HepG2 (cell line): ENCODE measurements around the gene TCAP. TPM values are rescaled to one million over a fixed set of nuclear protein-coding genes. Genes with fewer than 3 reads are reported as not detected.

ENCODE experiments used
- BHLHE40 ChIP-seq: IDR thresholded peaks from 2 replicates; pipeline ENCODE4 v1.6.1; 2011; ENCODE audit warnings: low read length, improper control_type of control experiment
- BRD4 ChIP-seq: sonication (generic); formaldehyde crosslinking; IDR thresholded peaks from 2 replicates; pipeline ENCODE4 v1.4.0; 2020; ENCODE audit warnings: missing genetic modification reagents
- NFE2L2 ChIP-seq: fragments of 150-350 bp; IDR thresholded peaks from 2 replicates; pipeline ENCODE4 v1.6.1; 2014; ENCODE audit warnings: low read length
- PHB2 ChIP-seq: fragments of 450-650 bp; IDR thresholded peaks from 2 replicates; pipeline ENCODE4 v1.6.1; 2018; ENCODE audit not compliant: partially characterized antibody
- RAD21 ChIP-seq: fragments of 450-650 bp; formaldehyde crosslinking; IDR thresholded peaks from 2 replicates; pipeline ENCODE4 v1.5.0; 2020; ENCODE audit warnings: mild to moderate bottlenecking
- RXRB ChIP-seq: IDR thresholded peaks from 2 replicates; pipeline ENCODE4 v1.6.1; 2016; ENCODE audit warnings: borderline replicate concordance, missing genetic modification reagents, missing compliant biosample characterization
- SMARCE1 ChIP-seq: fragments of 450-650 bp; IDR thresholded peaks from 2 replicates; pipeline ENCODE4 v1.6.1; 2017; ENCODE audit warnings: borderline replicate concordance
- YEATS4 ChIP-seq: sonication (generic); formaldehyde crosslinking; IDR thresholded peaks from 2 replicates; pipeline ENCODE4 v1.4.0; 2020; ENCODE audit warnings: missing genetic modification reagents, borderline replicate concordance
- ZNF484 ChIP-seq: sonication (generic); formaldehyde crosslinking; IDR thresholded peaks from 2 replicates; pipeline ENCODE4 v1.5.1; 2020; ENCODE audit warnings: mild to moderate bottlenecking, low read depth, missing genetic modification reagents, borderline replicate concordance
- ZNF549 ChIP-seq: sonication (generic); formaldehyde crosslinking; IDR thresholded peaks from 2 replicates; pipeline ENCODE4 v1.5.0; 2020; ENCODE audit warnings: missing genetic modification reagents
- ZNF768 ChIP-seq: sonication (generic); formaldehyde crosslinking; IDR thresholded peaks from 2 replicates; pipeline ENCODE4 v1.4.0; 2020; ENCODE audit warnings: missing genetic modification reagents
- ZNF772 ChIP-seq: sonication (generic); formaldehyde crosslinking; IDR thresholded peaks from 2 replicates; pipeline ENCODE4 v1.5.0; 2020; ENCODE audit warnings: mild to moderate bottlenecking, missing genetic modification reagents
- polyA plus RNA-seq, 8 experiments: library from polyadenylated mRNA; depleted of rRNA in 3 of 8; stranded (reverse) in 7 of 8; unstranded in 1 of 8; fragments of >200 nt; fragmentation: Illumina TruSeq in 4 of 8; extraction: Trizol in 4 of 8; gene quantifications; 2 replicates each; pipeline versions ENCODE4 v1.2.1 to v1.2.3, GENCODE V29; 2011 to 2016; ENCODE audit warnings: low read depth in 4 of 8, missing spikeins in 1 of 8, mixed read lengths in 1 of 8; ENCODE audit not compliant: insufficient read depth in 1 of 8
- total RNA-seq, 5 experiments: library from RNA; depleted of rRNA; stranded (reverse); fragments of >200 nt; fragmentation: Illumina TruSeq; extraction: Trizol; gene quantifications; 2 replicates each; pipeline ENCODE4 v1.2.3, GENCODE V29; 2016; ENCODE audit warnings: low read depth in 1 of 5
- TF ChIP-seq, protein P1 (sequence below): IDR thresholded peaks from 2 replicates; pipeline ENCODE4 v1.6.1; 2012; ENCODE audit warnings: low read length, improper control_type of control experiment
- TF ChIP-seq, protein P2 (sequence below): sonication (generic); formaldehyde crosslinking; IDR thresholded peaks from 2 replicates; pipeline ENCODE4 v1.9.0; 2021; ENCODE audit warnings: missing genetic modification reagents, borderline replicate concordance
- TF ChIP-seq, protein P3 (sequence below): sonication (generic); formaldehyde crosslinking; IDR thresholded peaks from 2 replicates; pipeline ENCODE4 v1.4.0; 2020; ENCODE audit warnings: missing genetic modification reagents
- TF ChIP-seq, protein P4 (sequence below): sonication (generic); formaldehyde crosslinking; IDR thresholded peaks from 2 replicates; pipeline ENCODE4 v1.8.1; 2023; ENCODE audit warnings: mild to moderate bottlenecking, missing genetic modification reagents
- TF ChIP-seq, protein P5 (sequence below): sonication (generic); formaldehyde crosslinking; IDR thresholded peaks from 2 replicates; pipeline ENCODE4 v1.4.0; 2020; ENCODE audit warnings: missing genetic modification reagents
- TF ChIP-seq, protein P6 (sequence below): IDR thresholded peaks from 2 replicates; pipeline ENCODE4 v1.6.1; 2016

Gene TCAP
- total and polyA plus RNA-seq, 2 of the 13 experiments (the other 11 are each of a cell fraction or from before 2014, with no cell fraction given): 0.24 to 0.65 TPM

DNA sequence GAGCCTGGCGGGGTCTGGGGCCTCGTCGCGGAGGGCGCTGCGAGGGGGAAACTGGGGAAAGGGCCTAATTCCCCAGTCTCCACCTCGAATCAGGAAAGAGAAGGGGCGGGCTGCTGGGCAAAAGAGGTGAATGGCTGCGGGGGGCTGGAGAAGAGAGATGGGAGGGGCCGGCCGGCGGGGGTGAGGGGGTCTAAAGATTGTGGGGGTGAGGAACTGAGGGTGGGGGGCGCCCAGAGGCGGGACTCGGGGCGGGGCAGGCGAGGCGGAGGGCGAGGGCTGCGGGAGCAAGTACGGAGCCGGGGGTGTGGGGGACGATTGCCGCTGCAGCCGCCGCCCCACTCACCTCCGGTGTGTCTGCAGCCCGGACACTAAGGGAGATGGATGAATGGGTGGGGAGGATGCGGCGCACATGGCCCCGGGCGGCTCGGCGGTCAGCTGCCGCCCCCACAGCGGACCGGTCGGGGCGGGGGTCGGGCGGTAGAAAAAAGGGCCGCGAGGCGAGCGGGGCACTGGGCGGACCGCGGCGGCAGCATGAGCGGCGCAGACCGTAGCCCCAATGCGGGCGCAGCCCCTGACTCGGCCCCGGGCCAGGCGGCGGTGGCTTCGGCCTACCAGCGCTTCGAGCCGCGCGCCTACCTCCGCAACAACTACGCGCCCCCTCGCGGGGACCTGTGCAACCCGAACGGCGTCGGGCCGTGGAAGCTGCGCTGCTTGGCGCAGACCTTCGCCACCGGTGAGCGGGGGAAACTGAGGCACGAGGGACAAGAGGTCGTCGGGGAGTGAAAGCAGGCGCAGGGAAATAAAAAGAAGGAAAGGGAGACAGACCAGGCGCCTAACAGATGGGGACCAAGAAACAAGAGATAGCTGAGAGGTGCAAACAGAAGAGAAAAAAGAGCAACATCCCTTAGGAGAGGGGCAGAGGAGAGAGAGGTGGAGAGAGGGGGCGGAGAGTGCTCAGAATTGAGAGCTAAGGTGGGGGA, 3.1 kb downstream of the TCAP start, which contains the start of gene PNMT (continued):
- TF ChIP-seq, protein P1, sequence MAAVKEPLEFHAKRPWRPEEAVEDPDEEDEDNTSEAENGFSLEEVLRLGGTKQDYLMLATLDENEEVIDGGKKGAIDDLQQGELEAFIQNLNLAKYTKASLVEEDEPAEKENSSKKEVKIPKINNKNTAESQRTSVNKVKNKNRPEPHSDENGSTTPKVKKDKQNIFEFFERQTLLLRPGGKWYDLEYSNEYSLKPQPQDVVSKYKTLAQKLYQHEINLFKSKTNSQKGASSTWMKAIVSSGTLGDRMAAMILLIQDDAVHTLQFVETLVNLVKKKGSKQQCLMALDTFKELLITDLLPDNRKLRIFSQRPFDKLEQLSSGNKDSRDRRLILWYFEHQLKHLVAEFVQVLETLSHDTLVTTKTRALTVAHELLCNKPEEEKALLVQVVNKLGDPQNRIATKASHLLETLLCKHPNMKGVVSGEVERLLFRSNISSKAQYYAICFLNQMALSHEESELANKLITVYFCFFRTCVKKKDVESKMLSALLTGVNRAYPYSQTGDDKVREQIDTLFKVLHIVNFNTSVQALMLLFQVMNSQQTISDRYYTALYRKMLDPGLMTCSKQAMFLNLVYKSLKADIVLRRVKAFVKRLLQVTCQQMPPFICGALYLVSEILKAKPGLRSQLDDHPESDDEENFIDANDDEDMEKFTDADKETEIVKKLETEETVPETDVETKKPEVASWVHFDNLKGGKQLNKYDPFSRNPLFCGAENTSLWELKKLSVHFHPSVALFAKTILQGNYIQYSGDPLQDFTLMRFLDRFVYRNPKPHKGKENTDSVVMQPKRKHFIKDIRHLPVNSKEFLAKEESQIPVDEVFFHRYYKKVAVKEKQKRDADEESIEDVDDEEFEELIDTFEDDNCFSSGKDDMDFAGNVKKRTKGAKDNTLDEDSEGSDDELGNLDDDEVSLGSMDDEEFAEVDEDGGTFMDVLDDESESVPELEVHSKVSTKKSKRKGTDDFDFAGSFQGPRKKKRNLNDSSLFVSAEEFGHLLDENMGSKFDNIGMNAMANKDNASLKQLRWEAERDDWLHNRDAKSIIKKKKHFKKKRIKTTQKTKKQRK: no peak
- no peak for TF ChIP-seq NFE2L2
- TF ChIP-seq, protein P2, sequence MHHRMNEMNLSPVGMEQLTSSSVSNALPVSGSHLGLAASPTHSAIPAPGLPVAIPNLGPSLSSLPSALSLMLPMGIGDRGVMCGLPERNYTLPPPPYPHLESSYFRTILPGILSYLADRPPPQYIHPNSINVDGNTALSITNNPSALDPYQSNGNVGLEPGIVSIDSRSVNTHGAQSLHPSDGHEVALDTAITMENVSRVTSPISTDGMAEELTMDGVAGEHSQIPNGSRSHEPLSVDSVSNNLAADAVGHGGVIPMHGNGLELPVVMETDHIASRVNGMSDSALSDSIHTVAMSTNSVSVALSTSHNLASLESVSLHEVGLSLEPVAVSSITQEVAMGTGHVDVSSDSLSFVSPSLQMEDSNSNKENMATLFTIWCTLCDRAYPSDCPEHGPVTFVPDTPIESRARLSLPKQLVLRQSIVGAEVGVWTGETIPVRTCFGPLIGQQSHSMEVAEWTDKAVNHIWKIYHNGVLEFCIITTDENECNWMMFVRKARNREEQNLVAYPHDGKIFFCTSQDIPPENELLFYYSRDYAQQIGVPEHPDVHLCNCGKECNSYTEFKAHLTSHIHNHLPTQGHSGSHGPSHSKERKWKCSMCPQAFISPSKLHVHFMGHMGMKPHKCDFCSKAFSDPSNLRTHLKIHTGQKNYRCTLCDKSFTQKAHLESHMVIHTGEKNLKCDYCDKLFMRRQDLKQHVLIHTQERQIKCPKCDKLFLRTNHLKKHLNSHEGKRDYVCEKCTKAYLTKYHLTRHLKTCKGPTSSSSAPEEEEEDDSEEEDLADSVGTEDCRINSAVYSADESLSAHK (CRISPR knock-in tag): no peak
- no peak for TF ChIP-seq BHLHE40
- TF ChIP-seq RAD21: peak; percentile 85
- TF ChIP-seq BRD4 (CRISPR knock-in tag): no peak
- TF ChIP-seq, protein P3, sequence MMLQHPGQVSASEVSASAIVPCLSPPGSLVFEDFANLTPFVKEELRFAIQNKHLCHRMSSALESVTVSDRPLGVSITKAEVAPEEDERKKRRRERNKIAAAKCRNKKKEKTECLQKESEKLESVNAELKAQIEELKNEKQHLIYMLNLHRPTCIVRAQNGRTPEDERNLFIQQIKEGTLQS (CRISPR knock-in tag): 0 out of 2 replicates have a peak, but pooled peaks have one; percentile 19
- TF ChIP-seq YEATS4 (CRISPR knock-in tag): peak; percentile 77
- TF ChIP-seq PHB2: no peak
- TF ChIP-seq SMARCE1: no peak
- TF ChIP-seq, protein P4, sequence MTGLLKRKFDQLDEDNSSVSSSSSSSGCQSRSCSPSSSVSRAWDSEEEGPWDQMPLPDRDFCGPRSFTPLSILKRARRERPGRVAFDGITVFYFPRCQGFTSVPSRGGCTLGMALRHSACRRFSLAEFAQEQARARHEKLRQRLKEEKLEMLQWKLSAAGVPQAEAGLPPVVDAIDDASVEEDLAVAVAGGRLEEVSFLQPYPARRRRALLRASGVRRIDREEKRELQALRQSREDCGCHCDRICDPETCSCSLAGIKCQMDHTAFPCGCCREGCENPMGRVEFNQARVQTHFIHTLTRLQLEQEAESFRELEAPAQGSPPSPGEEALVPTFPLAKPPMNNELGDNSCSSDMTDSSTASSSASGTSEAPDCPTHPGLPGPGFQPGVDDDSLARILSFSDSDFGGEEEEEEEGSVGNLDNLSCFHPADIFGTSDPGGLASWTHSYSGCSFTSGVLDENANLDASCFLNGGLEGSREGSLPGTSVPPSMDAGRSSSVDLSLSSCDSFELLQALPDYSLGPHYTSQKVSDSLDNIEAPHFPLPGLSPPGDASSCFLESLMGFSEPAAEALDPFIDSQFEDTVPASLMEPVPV (CRISPR knock-in tag): no peak; the same call in 1 of the 2 replicates
- TF ChIP-seq ZNF772: peak; percentile 65; the same call in 1 of the 2 replicates
- TF ChIP-seq, protein P5, sequence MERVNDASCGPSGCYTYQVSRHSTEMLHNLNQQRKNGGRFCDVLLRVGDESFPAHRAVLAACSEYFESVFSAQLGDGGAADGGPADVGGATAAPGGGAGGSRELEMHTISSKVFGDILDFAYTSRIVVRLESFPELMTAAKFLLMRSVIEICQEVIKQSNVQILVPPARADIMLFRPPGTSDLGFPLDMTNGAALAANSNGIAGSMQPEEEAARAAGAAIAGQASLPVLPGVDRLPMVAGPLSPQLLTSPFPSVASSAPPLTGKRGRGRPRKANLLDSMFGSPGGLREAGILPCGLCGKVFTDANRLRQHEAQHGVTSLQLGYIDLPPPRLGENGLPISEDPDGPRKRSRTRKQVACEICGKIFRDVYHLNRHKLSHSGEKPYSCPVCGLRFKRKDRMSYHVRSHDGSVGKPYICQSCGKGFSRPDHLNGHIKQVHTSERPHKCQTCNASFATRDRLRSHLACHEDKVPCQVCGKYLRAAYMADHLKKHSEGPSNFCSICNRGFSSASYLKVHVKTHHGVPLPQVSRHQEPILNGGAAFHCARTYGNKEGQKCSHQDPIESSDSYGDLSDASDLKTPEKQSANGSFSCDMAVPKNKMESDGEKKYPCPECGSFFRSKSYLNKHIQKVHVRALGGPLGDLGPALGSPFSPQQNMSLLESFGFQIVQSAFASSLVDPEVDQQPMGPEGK (CRISPR knock-in tag): peak; percentile 75; the same call in 1 of the 2 replicates
- peak; percentile 64; the same call in 1 of the 2 replicates for TF ChIP-seq RXRB (CRISPR knock-in tag)
- TF ChIP-seq ZNF549 (CRISPR knock-in tag): no peak
- peak; percentile 88; the same call in 1 of the 2 replicates for TF ChIP-seq ZNF768 (CRISPR knock-in tag)
- TF ChIP-seq, protein P6, sequence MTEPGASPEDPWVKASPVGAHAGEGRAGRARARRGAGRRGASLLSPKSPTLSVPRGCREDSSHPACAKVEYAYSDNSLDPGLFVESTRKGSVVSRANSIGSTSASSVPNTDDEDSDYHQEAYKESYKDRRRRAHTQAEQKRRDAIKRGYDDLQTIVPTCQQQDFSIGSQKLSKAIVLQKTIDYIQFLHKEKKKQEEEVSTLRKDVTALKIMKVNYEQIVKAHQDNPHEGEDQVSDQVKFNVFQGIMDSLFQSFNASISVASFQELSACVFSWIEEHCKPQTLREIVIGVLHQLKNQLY (CRISPR knock-in tag): peak; percentile 53; the same call in 1 of the 2 replicates
- TF ChIP-seq ZNF484 (CRISPR knock-in tag): no peak
